Central memory CD8-positive, alpha-beta T cell (primary cell): ENCODE results near the gene TCEA2.
A peak's percentile ranks its signal among the peaks of the same experiment; 100 is the strongest.

Experiments
- ATAC-seq: fragments of 150-1000 bp; cut with Tn5 transposase; replicated peaks from 2 replicates; pipeline ENCODE4 v1.10.0; 2022; ENCODE audit warnings: mild to moderate bottlenecking, moderate FRiP score, moderate number of reproducible peaks; ENCODE audit not compliant: poor library complexity, severe bottlenecking; ENCODE audit errors: extremely low read depth
- DNase-seq, 2 donors: peaks; one replicate each; pipeline ENCODE4 v3.0.0; 2021; ENCODE audit warnings: low spot score in 2 of 2
- H3K27ac Mint-ChIP-seq: one replicate; pipeline ENCODE4 v1.8.0; 2022; ENCODE audit warnings: low read depth, mild to moderate bottlenecking, moderate library complexity, mixed read lengths
- H3K27me3 Mint-ChIP-seq: one replicate; pipeline ENCODE4 v1.8.0; 2022; ENCODE audit warnings: mixed read lengths
- H3K36me3 Mint-ChIP-seq: one replicate; pipeline ENCODE4 v1.8.0; 2022; ENCODE audit warnings: mild to moderate bottlenecking, moderate library complexity, mixed read lengths; ENCODE audit not compliant: insufficient read depth
- H3K4me1 Mint-ChIP-seq: one replicate; pipeline ENCODE4 v1.8.0; 2022; ENCODE audit warnings: mixed read lengths
- H3K4me3 Mint-ChIP-seq: one replicate; pipeline ENCODE4 v1.8.0; 2022; ENCODE audit warnings: mild to moderate bottlenecking, moderate library complexity, mixed read lengths
- H3K9me3 Mint-ChIP-seq: one replicate; pipeline ENCODE4 v1.8.0; 2022; ENCODE audit warnings: mixed read lengths

Gene TCEA2

GRCh38 chr20:64076061-64076997 lies 13.3 kb downstream of the TCEA2 start:
- Mint-ChIP-seq H3K27ac (peak overlapping the region; percentile 71), H3K4me1 (peaks cover 33% of the 10 kb centered on the region), H3K36me3 (peaks cover 13% of the 10 kb centered on the region)

GRCh38 chr20:64077094-64077493 lies 14.1 kb downstream of the TCEA2 start:
- H3K9me3 Mint-ChIP-seq = no peaks in the 10 kb centered on the region
- peaks cover 40% of the 10 kb centered on the region for H3K4me1 Mint-ChIP-seq
- H3K36me3 Mint-ChIP-seq = peaks cover 13% of the 10 kb centered on the region
- H3K27me3 Mint-ChIP-seq = no peaks in the 10 kb centered on the region
- peak overlapping the region; percentile 93 for H3K4me3 Mint-ChIP-seq
- H3K27ac Mint-ChIP-seq = peak overlapping the region; percentile 41
- DNase-seq (no peak), ATAC-seq (no peak)

More at GRCh38 chr20:64076061-64076997, 13.3 kb downstream of the TCEA2 start:
- ATAC-seq (no peak), DNase-seq (no peak)
- Mint-ChIP-seq H3K9me3 (no peaks in the 10 kb centered on the region), H3K27me3 (no peaks in the 10 kb centered on the region), H3K4me3 (peak overlapping the region; percentile 93)

- DNase-seq (no peak), ATAC-seq (peak; percentile 4)
- H3K4me1 Mint-ChIP-seq = peaks cover 44% of the 10 kb centered on the region
- no peaks in the 10 kb centered on the region for H3K9me3 Mint-ChIP-seq
- H3K4me3 Mint-ChIP-seq = peak overlapping the region; percentile 93
- H3K36me3 Mint-ChIP-seq = peaks cover 13% of the 10 kb centered on the region
- peak overlapping the region; percentile 70 for H3K27ac Mint-ChIP-seq
- no peaks in the 10 kb centered on the region for H3K27me3 Mint-ChIP-seq
Observed at GRCh38 chr20:64077541-64077875, 14.5 kb downstream of the TCEA2 start.

GRCh38 chr20:64077876-64078551 lies 15.0 kb downstream of the TCEA2 start:
- Mint-ChIP-seq H3K27ac (peak overlapping the region; percentile 70), H3K4me1 (peaks cover 49% of the 10 kb centered on the region), H3K9me3 (no peaks in the 10 kb centered on the region), H3K4me3 (peak overlapping the region; percentile 93), H3K36me3 (peaks cover 13% of the 10 kb centered on the region), H3K27me3 (no peaks in the 10 kb centered on the region)
- peak; percentile 49 to 59 for DNase-seq
- ATAC-seq = peak; percentile 66

GRCh38 chr20:64078934-64079272 lies 15.9 kb downstream of the TCEA2 start:
- Mint-ChIP-seq H3K4me1 (peaks cover 52% of the 10 kb centered on the region), H3K27ac (peak overlapping the region; percentile 70)

GRCh38 chr20:64079273-64080012 lies 16.4 kb downstream of the TCEA2 start, which contains the start of gene RGS19:
RGS19 (minus strand) TSS chr20:64079518; CDS start chr20:64076886, 2,632 bp downstream.
- H3K27me3 Mint-ChIP-seq = no peaks in the 10 kb centered on the region

More at GRCh38 chr20:64078934-64079272, 15.9 kb downstream of the TCEA2 start:
- Mint-ChIP-seq H3K36me3 (peaks cover 14% of the 10 kb centered on the region), H3K27me3 (no peaks in the 10 kb centered on the region), H3K4me3 (peak overlapping the region; percentile 93), H3K9me3 (no peaks in the 10 kb centered on the region)
- DNase-seq (no peak), ATAC-seq (no peak)

GRCh38 chr20:64080013-64080812 lies 17.2 kb downstream of the TCEA2 start, which contains the start of gene OPRL1:
OPRL1 (plus strand) TSS chr20:64080082; CDS start chr20:64092721, 12,639 bp downstream.
- ATAC-seq (peak; percentile 47), DNase-seq (peak in 1 of 2 donors; percentile 55)
- no peaks in the 10 kb centered on the region for H3K9me3 Mint-ChIP-seq
- peaks cover 10% of the 10 kb centered on the region for H3K36me3 Mint-ChIP-seq
- peak within 1 kb of the TSS; percentile 93 for H3K4me3 Mint-ChIP-seq
- H3K4me1 Mint-ChIP-seq = peaks cover 60% of the 10 kb centered on the region
- peak within 1 kb of the TSS; percentile 70 for H3K27ac Mint-ChIP-seq
- no peaks in the 10 kb centered on the region for H3K27me3 Mint-ChIP-seq

More at GRCh38 chr20:64079273-64080012, 16.4 kb downstream of the TCEA2 start, which contains the start of gene RGS19:
- Mint-ChIP-seq H3K27ac (peak within 1 kb of the TSS; percentile 70), H3K4me3 (peak within 1 kb of the TSS; percentile 93), H3K4me1 (peaks cover 57% of the 10 kb centered on the region), H3K9me3 (no peaks in the 10 kb centered on the region), H3K36me3 (peaks cover 13% of the 10 kb centered on the region)
- DNase-seq = peak; percentile 40 to 48
- ATAC-seq = peak; percentile 24

- Mint-ChIP-seq H3K27me3 (no peaks in the 10 kb centered on the region), H3K36me3 (peaks cover 10% of the 10 kb centered on the region), H3K9me3 (no peaks in the 10 kb centered on the region), H3K4me1 (peaks cover 53% of the 10 kb centered on the region), H3K27ac (peak overlapping the region; percentile 71), H3K4me3 (peak overlapping the region; percentile 78)
- ATAC-seq (no peak), DNase-seq (no peak)
Observed at GRCh38 chr20:64080813-64081623, 18.0 kb downstream of the TCEA2 start.

GRCh38 chr20:64081624-64081964 lies 18.6 kb downstream of the TCEA2 start:
- H3K36me3 Mint-ChIP-seq = peaks cover 10% of the 10 kb centered on the region
- H3K9me3 Mint-ChIP-seq = no peaks in the 10 kb centered on the region
- H3K27ac Mint-ChIP-seq = peak overlapping the region; percentile 71
- H3K4me1 Mint-ChIP-seq = peaks cover 53% of the 10 kb centered on the region
- ATAC-seq (no peak), DNase-seq (no peak)
- H3K27me3 Mint-ChIP-seq = no peaks in the 10 kb centered on the region
- H3K4me3 Mint-ChIP-seq = peak overlapping the region; percentile 78

GRCh38 chr20:64082126-64082731 lies 19.2 kb downstream of the TCEA2 start:
- H3K27ac Mint-ChIP-seq = peak overlapping the region; percentile 71
- H3K9me3 Mint-ChIP-seq = no peaks in the 10 kb centered on the region
- no peak for ATAC-seq
- peaks cover 50% of the 10 kb centered on the region for H3K4me1 Mint-ChIP-seq
- H3K4me3 Mint-ChIP-seq = peak overlapping the region; percentile 78
- H3K36me3 Mint-ChIP-seq = peaks cover 9% of the 10 kb centered on the region
- DNase-seq = no peak
- H3K27me3 Mint-ChIP-seq = no peaks in the 10 kb centered on the region
